Mesenchymal stem cell (in vitro differentiated cells and primary cell): ENCODE results near the gene SOCS1.

ENCODE experiments used
- DNase-seq: peaks from one replicate; pipeline ENCODE4 v3.0.0-alpha.2; 2013
- H2AFZ ChIP-seq: one replicate; pipeline ENCODE4 v1.6.1; 2013; ENCODE audit warnings: low read depth, mild to moderate bottlenecking, control low read depth, inconsistent platforms, low read length, moderate library complexity
- H2AK5ac ChIP-seq: 2 replicates; pipeline ENCODE4 v1.6.1; 2013; ENCODE audit warnings: low read length, moderate library complexity, mild to moderate bottlenecking, inconsistent platforms; ENCODE audit not compliant: severe bottlenecking
- H2BK120ac ChIP-seq: one replicate; pipeline ENCODE4 v1.6.1; 2013; ENCODE audit warnings: low read depth, mild to moderate bottlenecking, inconsistent platforms, low read length, moderate library complexity
- H2BK12ac ChIP-seq, 2 experiments: one replicate each; pipeline ENCODE4 v1.6.1; 2013; ENCODE audit warnings: inconsistent platforms in 2 of 2, low read length in 2 of 2, mild to moderate bottlenecking in 2 of 2, moderate library complexity in 2 of 2, control low read depth in 1 of 2
- H2BK15ac ChIP-seq: one replicate; pipeline ENCODE4 v1.6.1; 2013; ENCODE audit warnings: mild to moderate bottlenecking, low read depth, inconsistent platforms; ENCODE audit not compliant: poor library complexity, severe bottlenecking
- H2BK5ac ChIP-seq: 2 replicates; pipeline ENCODE4 v1.6.1; 2013; ENCODE audit warnings: low read depth, mild to moderate bottlenecking, low read length, control low read depth, inconsistent platforms; ENCODE audit not compliant: poor library complexity, severe bottlenecking
- H3K14ac ChIP-seq, 2 experiments: one replicate each; pipeline ENCODE4 v1.6.1; 2013; ENCODE audit warnings: inconsistent platforms in 2 of 2, low read length in 2 of 2, control low read depth in 1 of 2, mild to moderate bottlenecking in 1 of 2, moderate library complexity in 1 of 2
- H3K18ac ChIP-seq, 2 experiments: one replicate each; pipeline ENCODE4 v1.6.1; 2013; ENCODE audit warnings: inconsistent platforms in 2 of 2, low read length in 2 of 2, control low read depth in 1 of 2, low read depth in 1 of 2, mild to moderate bottlenecking in 1 of 2
- H3K23ac ChIP-seq, 2 experiments: one replicate each; pipeline ENCODE4 v1.6.1; 2013; ENCODE audit warnings: inconsistent platforms in 2 of 2, low read length in 2 of 2, mild to moderate bottlenecking in 2 of 2, moderate library complexity in 2 of 2, control low read depth in 1 of 2
- H3K27ac ChIP-seq: 2 replicates; pipeline ENCODE4 v1.5.1; 2013; ENCODE audit warnings: mild to moderate bottlenecking, moderate library complexity, low read length, control low read depth, inconsistent platforms; ENCODE audit not compliant: poor library complexity, severe bottlenecking
- H3K27me3 ChIP-seq, 2 experiments: 2 replicates each; pipeline versions ENCODE4 v1.6.1 to v1.7.0; 2013; ENCODE audit warnings: low read length in 2 of 2, mild to moderate bottlenecking in 2 of 2, moderate library complexity in 2 of 2, control low read depth in 1 of 2, inconsistent platforms in 1 of 2; ENCODE audit not compliant: control insufficient read depth in 1 of 2, insufficient read depth in 1 of 2
- H3K36me3 ChIP-seq, 2 experiments: 2 replicates each; pipeline versions ENCODE4 v1.6.1 to v1.7.0; 2013; ENCODE audit warnings: low read length in 2 of 2, control low read depth in 1 of 2, inconsistent platforms in 1 of 2, low read depth in 1 of 2, mild to moderate bottlenecking in 1 of 2; ENCODE audit not compliant: insufficient read depth in 2 of 2, control insufficient read depth in 1 of 2
- H3K4ac ChIP-seq, 2 experiments: one replicate each; pipeline ENCODE4 v1.6.1; 2013; ENCODE audit warnings: inconsistent platforms in 2 of 2, low read length in 2 of 2, mild to moderate bottlenecking in 2 of 2, moderate library complexity in 2 of 2, control low read depth in 1 of 2, low read depth in 1 of 2
- H3K4me1 ChIP-seq: 2 replicates; pipeline ENCODE4 v1.6.1; 2013; ENCODE audit warnings: low read depth, low read length, control low read depth; ENCODE audit not compliant: control insufficient read depth, insufficient read depth
- H3K4me2 ChIP-seq: 2 replicates; pipeline ENCODE4 v1.6.1; 2013; ENCODE audit warnings: low read length, mild to moderate bottlenecking, inconsistent platforms; ENCODE audit not compliant: poor library complexity, severe bottlenecking
- H3K4me3 ChIP-seq, 2 experiments: 2 replicates each; pipeline versions ENCODE4 v1.5.1 to v1.7.0; 2013; ENCODE audit warnings: low read length in 2 of 2, mild to moderate bottlenecking in 2 of 2, control low read depth in 1 of 2, low read depth in 1 of 2; ENCODE audit not compliant: insufficient read depth in 1 of 2
- H3K79me1 ChIP-seq: replicated peaks from 2 replicates; pipeline ENCODE4 v1.6.1; 2013; ENCODE audit warnings: mild to moderate bottlenecking, control low read depth, low read length, inconsistent platforms; ENCODE audit not compliant: poor library complexity, severe bottlenecking
- H3K9ac ChIP-seq: 2 replicates; pipeline ENCODE4 v1.7.0; 2013; ENCODE audit warnings: mild to moderate bottlenecking, low read length, moderate library complexity
- H3K9me3 ChIP-seq: 2 replicates; pipeline ENCODE4 v1.7.0; 2013; ENCODE audit warnings: mild to moderate bottlenecking, low read length; ENCODE audit not compliant: control insufficient read depth
- H4K8ac ChIP-seq: one replicate; pipeline ENCODE4 v1.6.1; 2013; ENCODE audit warnings: inconsistent platforms, mild to moderate bottlenecking, low read length, moderate library complexity
- H4K91ac ChIP-seq: one replicate; pipeline ENCODE4 v1.6.1; 2013; ENCODE audit warnings: mild to moderate bottlenecking, low read length, inconsistent platforms
- WGBS: methylation state at CpG from one replicate; pipeline ENCODE4 v1.1.7; 2013; ENCODE audit warnings: mixed read lengths; 5-methylcytosine and 5-hydroxymethylcytosine counted together

The SOCS1 gene

DNA sequence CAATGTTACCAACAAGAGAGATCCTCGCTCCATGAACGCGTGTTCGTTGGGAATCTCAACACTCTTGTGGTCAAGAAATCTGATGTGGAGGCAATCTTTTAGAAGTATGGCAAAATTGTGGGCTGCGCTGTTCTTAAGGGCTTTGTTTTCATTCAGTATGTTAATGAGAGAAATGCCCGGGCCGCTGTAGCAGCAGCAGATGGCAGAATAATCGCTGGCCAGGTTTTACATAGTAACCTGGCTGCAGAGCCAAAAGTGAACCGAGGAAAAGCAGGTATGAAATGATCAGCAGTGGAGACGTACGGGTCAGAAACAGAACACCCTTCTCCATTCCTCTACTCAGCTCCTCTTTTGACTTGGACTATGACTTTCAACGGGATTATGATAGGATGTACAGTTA lies 13.3 kb downstream of the SOCS1 start:
- no peak overlapping the region for H2BK15ac ChIP-seq
- no peak overlapping the region for H2AFZ ChIP-seq
- no peaks in the 10 kb centered on the region for H3K36me3 ChIP-seq
- no peak overlapping the region for H2AK5ac ChIP-seq
- H3K27me3 ChIP-seq, result peaks cover 0 to 16% of the 10 kb centered on the region in 2 experiments
- H3K9me3 ChIP-seq, result no peaks in the 10 kb centered on the region
- H3K9ac ChIP-seq, result no peak overlapping the region
- no peak overlapping the region for H3K18ac ChIP-seq
- no peak overlapping the region for H4K8ac ChIP-seq
- H2BK5ac ChIP-seq, result no peak overlapping the region
- H4K91ac ChIP-seq, result no peak overlapping the region
- no peak overlapping the region for H3K4ac ChIP-seq
- DNase-seq, result no peak
- H3K79me1 ChIP-seq, result no peaks in the 10 kb centered on the region
- H3K14ac ChIP-seq, result no peak overlapping the region
- no peak overlapping the region for H3K23ac ChIP-seq
- H2BK12ac ChIP-seq, result no peak overlapping the region
- H2BK120ac ChIP-seq, result no peak overlapping the region
- no peak overlapping the region for H3K4me2 ChIP-seq
- H3K4me1 ChIP-seq, result no peaks in the 10 kb centered on the region
- H3K27ac ChIP-seq, result no peak overlapping the region
- no peak overlapping the region for H3K4me3 ChIP-seq
- 94% methylated on average over 12 of the region's 12 CpGs for WGBS

DNA sequence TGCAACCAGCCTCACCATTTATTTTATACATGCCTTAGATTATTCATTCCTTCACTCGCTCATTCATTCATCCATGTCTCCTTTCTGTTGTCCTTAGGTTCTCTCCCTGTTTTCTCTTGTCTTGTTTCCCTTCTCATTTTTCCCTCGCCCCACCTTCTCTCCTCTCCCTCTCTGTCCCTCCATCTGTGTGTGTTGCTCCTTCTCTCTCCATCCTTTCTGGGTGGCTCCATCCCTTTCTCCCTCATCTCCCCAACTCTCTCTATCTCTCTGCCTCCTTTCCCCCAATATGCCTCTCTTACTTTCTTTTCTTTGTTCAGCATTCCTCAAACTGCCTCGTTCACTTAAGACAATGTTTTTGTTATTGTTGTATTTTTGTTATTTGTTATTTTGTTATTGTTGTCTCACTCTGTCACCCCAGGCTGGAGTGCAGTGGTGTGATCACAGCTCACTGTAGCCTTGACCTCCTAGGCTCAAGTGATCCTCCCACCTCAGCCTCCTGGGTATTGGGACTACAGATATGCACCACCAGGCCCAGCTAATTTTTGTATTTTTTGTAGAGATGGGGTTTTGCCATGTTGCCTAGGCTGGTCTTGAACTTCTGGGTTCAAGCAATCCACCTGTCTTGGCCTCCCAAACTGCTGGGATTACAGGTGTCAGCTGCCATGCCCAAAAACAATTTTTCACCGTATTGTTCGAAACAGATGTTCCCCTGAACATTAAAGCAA lies 14.4 kb downstream of the SOCS1 start:
- H2BK5ac ChIP-seq, result no peak overlapping the region
- no peak overlapping the region for H2AK5ac ChIP-seq
- no peak overlapping the region for H3K18ac ChIP-seq
- no peak overlapping the region for H3K9ac ChIP-seq
- no peaks in the 10 kb centered on the region for H3K9me3 ChIP-seq
- no peaks in the 10 kb centered on the region for H3K36me3 ChIP-seq
- no peak overlapping the region for H4K91ac ChIP-seq
- peaks cover 0 to 16% of the 10 kb centered on the region in 2 experiments for H3K27me3 ChIP-seq
- no peaks in the 10 kb centered on the region for H3K79me1 ChIP-seq
- H2BK15ac ChIP-seq, result no peak overlapping the region
- no peak overlapping the region for H2BK120ac ChIP-seq
- H3K14ac ChIP-seq, result no peak overlapping the region
- no peak overlapping the region for H3K27ac ChIP-seq
- WGBS, result 99% methylated on average over 4 of the region's 5 CpGs
- H3K4me2 ChIP-seq, result no peak overlapping the region
- no peak overlapping the region for H3K23ac ChIP-seq
- H3K4me3 ChIP-seq, result no peak overlapping the region
- no peak overlapping the region for H3K4ac ChIP-seq
- DNase-seq, result no peak
- H3K4me1 ChIP-seq, result no peaks in the 10 kb centered on the region
- H2BK12ac ChIP-seq, result no peak overlapping the region
- no peak overlapping the region for H2AFZ ChIP-seq
- no peak overlapping the region for H4K8ac ChIP-seq

DNA sequence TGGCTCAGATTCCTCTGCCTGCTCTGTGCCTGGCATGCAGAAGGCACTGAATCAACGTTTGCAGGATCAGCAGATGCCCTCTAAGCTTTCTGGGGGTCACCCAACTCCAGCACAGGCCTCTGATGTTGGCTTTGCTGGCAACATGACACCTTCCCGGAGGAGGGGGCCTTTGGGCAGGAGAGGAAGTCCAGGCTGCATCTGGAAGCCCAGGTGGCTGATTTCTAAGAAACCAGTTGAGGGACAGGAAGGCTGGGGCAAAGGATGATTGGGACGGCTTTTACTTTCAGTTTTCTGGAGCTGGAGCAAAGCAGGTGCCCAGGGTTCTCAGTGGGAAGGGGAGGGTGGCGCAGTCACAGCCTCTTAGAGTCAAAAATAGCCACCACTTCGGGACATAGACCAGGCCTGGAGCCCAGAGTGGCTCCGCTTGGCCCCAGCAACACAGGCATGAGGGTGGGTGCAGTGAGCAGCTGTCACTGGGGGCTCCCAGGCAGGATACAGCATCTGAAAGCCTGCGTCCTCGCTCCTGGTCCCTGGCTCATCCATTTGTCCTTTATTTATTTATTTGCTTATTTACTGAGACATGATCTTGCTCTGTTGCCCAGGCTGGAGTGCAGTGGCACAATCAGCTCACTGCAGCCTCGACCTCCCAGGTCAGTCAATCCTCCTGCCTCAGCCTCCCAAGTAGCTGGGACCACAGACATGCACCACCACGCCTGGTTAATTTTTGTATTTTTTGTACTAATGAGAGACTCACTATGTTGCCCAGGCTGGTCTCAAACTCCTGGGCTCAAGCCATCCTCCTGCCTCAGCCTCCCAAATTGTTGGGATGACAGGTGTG lies 15.1 kb downstream of the SOCS1 start:
- Histone ChIP-seq H4K8ac (no peak overlapping the region), H3K27me3 (peaks cover 0 to 16% of the 10 kb centered on the region in 2 experiments), H2BK120ac (no peak overlapping the region), H3K9me3 (no peaks in the 10 kb centered on the region), H3K23ac (no peak overlapping the region), H4K91ac (no peak overlapping the region), H2AFZ (no peak overlapping the region), H2AK5ac (no peak overlapping the region), H3K4me1 (no peaks in the 10 kb centered on the region), H3K36me3 (no peaks in the 10 kb centered on the region), H3K79me1 (no peaks in the 10 kb centered on the region), H3K27ac (no peak overlapping the region), H2BK12ac (no peak overlapping the region), H3K4me2 (no peak overlapping the region), H3K18ac (no peak overlapping the region), H3K14ac (no peak overlapping the region), H3K4me3 (no peak overlapping the region), H3K4ac (no peak overlapping the region), H2BK5ac (no peak overlapping the region), H2BK15ac (no peak overlapping the region), H3K9ac (no peak overlapping the region)
- DNase-seq, result no peak
- WGBS, result 87% methylated on average over 10 of the region's 10 CpGs
